RWPE1 (cell line): Measurements from ENCODE around the gene SOX5.
"Not testable (repeated sequence)": the region's sequence is repeated elsewhere in the genome, so short reads cannot be mapped to it uniquely, and the experiment has no call there.

ENCODE experiments used
- CTCF ChIA-PET: fragments of 350-600 bp; sonication (Branson Sonifier 250); formaldehyde crosslinking; extraction: SDS; loops from one replicate; lab custom pipeline; 2021; lab: Yijun Ruan, JAX
- POLR2A ChIA-PET: fragments of 400-600 bp; formaldehyde crosslinking; extraction: SDS; loops from one replicate; lab custom pipeline; 2020; ENCODE audit warnings: antibody characterized with exemption; ENCODE audit not compliant: low non-redundant PET; lab: Yijun Ruan, JAX
- DNase-seq: peaks from one replicate; pipeline ENCODE4 v3.0.0; 2012; ENCODE audit warnings: low spot score
- H3K27ac ChIP-seq: fragments of 450-650 bp; 2 replicates; pipeline ENCODE4 v1.5.1; 2017
- CTCF ChIP-seq: fragments of 450-650 bp; conservative IDR thresholded peaks from 2 replicates; pipeline ENCODE4 v1.5.1; 2017; ENCODE audit warnings: low read depth, mild to moderate bottlenecking

Gene SOX5

GRCh38 chr12:23888396-23889068, 60.9 kb downstream of the SOX5 start:
- DNase-seq: no peak
- TF ChIP-seq CTCF: no peak
- CTCF ChIA-PET: no interaction called here
- POLR2A ChIA-PET: no interaction called here
- no peak overlapping the region for H3K27ac ChIP-seq

GRCh38 chr12:23887055-23887835, 62.2 kb downstream of the SOX5 start:
- H3K27ac ChIP-seq: no peak overlapping the region
- ChIA-PET POLR2A (no interaction called here), CTCF (no interaction called here)
- TF ChIP-seq CTCF: no peak
- DNase-seq: no peak

DNA sequence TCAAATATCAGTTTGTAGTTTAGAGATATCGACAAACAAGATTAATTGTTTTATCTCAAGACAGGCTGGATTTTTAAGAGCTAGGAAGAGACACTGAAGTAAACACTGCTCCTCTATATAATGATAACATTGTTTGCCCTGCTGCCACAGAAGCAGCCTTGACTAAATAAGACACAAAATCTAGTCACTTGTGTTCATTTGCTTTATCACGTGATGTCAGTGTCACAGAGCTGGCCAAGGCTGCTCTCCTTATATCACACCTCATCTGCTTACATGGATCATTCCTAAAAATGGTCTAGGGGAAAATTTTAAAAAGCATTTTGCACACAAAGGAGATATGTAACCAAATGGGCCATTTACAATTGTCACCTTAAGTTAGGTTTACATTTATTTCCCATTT, 64.1 kb downstream of the SOX5 start:
- CTCF ChIA-PET: interaction anchor here (0.6 kb wide), 1 partner anchor 642 kb away, joined by 3 read pairs; no protein-coding TSS in a partner anchor
- POLR2A ChIA-PET: no interaction called here
- no peak for TF ChIP-seq CTCF
- no peak for DNase-seq
- no peak overlapping the region for H3K27ac ChIP-seq

DNA sequence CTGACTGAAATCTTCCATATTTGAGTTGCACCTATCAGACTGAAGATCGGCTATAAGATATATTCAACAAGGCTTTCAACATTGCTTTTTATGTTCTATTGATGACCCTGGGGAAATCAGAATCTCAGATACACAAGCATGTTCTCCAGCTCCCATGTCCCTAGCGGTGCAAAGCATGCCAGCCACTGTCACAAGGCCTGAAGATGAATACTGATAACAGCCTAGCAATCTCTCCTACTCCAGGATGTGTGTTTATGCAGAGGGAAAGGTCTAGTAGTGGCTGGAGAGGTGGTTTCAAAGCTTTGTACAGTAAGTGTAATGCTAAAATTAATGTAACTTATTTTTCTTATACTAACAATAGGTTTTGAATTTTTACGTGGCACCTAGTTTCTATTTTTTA, 64.6 kb downstream of the SOX5 start:
- no peak overlapping the region for H3K27ac ChIP-seq
- no peak for DNase-seq
- no peak for TF ChIP-seq CTCF
- ChIA-PET CTCF (interaction anchor here (0.6 kb wide), 1 partner anchor 642 kb away, joined by 3 read pairs; no protein-coding TSS in a partner anchor), POLR2A (no interaction called here)

DNA sequence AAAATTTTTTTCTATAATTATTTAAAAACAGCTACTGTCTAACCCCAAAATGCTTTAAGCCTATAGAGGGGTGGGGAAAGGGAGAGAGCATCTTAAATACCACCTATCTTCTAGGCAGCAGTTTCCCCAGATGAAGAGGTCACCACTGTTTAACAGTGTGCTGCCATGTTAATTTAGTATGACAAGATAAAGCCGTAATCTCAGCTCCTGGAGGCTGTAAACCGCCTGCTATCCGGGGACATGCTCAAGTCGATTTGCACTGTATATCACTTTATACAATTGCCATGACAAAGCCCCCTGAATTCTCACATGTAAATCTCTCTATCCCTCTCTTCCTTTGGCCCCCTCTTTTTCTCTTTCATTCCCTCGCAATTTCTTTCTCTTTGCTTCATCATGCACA, 68.5 kb downstream of the SOX5 start:
- H3K27ac ChIP-seq: no peak overlapping the region
- TF ChIP-seq CTCF: no peak
- POLR2A ChIA-PET: no interaction called here
- CTCF ChIA-PET: no interaction called here
- no peak for DNase-seq

GRCh38 chr12:23876618-23877017, 72.9 kb downstream of the SOX5 start:
- H3K27ac ChIP-seq, CTCF ChIA-PET, POLR2A ChIA-PET, DNase-seq: not testable (repeated sequence)

- POLR2A ChIA-PET: no interaction called here
- DNase-seq: no peak
- H3K27ac ChIP-seq: no peak overlapping the region
- TF ChIP-seq CTCF: no peak
- CTCF ChIA-PET: interaction anchor here (0.6 kb wide), 1 partner anchor 26 kb away, joined by 3 read pairs; no protein-coding TSS in a partner anchor
These were observed 81.7 kb downstream of the SOX5 start for GRCh38 chr12:23867794-23868193.
